GM23248 (cell line): ENCODE measurements around the gene CDH20. TPM values are rescaled to one million over a fixed set of nuclear protein-coding genes. Genes with fewer than 3 reads are reported as not detected.
"Not testable (repeated sequence)": the region's sequence is repeated elsewhere in the genome, so short reads cannot be mapped to it uniquely, and the experiment has no call there.

ENCODE experiments used
- DNase-seq: peaks from one replicate; pipeline ENCODE4 v3.0.0-alpha.2; 2015
- H2AFZ ChIP-seq: fragments of 200-600 bp; sonication (generic); 2 replicates; pipeline ENCODE4 v1.6.1; 2016; ENCODE audit warnings: antibody characterized with exemption
- H3F3A ChIP-seq: fragments of 200-600 bp; sonication (generic); 2 replicates; pipeline ENCODE4 v1.6.1; 2016; ENCODE audit warnings: mild to moderate bottlenecking, antibody characterized with exemption, mixed run types; ENCODE audit not compliant: insufficient read depth
- H3K27ac ChIP-seq: fragments of 200-600 bp; sonication (generic); 2 replicates; pipeline ENCODE4 v1.5.1; 2016; ENCODE audit warnings: mild to moderate bottlenecking
- H3K27me3 ChIP-seq: fragments of 200-600 bp; sonication (generic); replicated peaks from 2 replicates; pipeline ENCODE4 v1.6.1; 2016; ENCODE audit warnings: mild to moderate bottlenecking; ENCODE audit not compliant: insufficient read depth
- H3K36me3 ChIP-seq: fragments of 200-600 bp; sonication (generic); 2 replicates; pipeline ENCODE4 v1.6.1; 2016; ENCODE audit warnings: low read depth, mild to moderate bottlenecking
- H3K4me1 ChIP-seq: fragments of 200-600 bp; sonication (generic); 2 replicates; pipeline ENCODE4 v1.6.1; 2016; ENCODE audit warnings: mild to moderate bottlenecking; ENCODE audit not compliant: insufficient read depth
- H3K4me2 ChIP-seq: fragments of 200-600 bp; sonication (generic); one replicate; pipeline ENCODE4 v1.6.1; 2016; ENCODE audit warnings: mild to moderate bottlenecking; ENCODE audit not compliant: unreplicated experiment
- H3K4me3 ChIP-seq: fragments of 200-600 bp; sonication (generic); 2 replicates; pipeline ENCODE4 v1.5.1; 2016; ENCODE audit warnings: mild to moderate bottlenecking
- H3K79me2 ChIP-seq: fragments of 200-600 bp; sonication (generic); 2 replicates; pipeline ENCODE4 v1.6.1; 2016; ENCODE audit warnings: mild to moderate bottlenecking; ENCODE audit not compliant: insufficient read depth
- H3K9ac ChIP-seq: fragments of 200-600 bp; sonication (generic); 2 replicates; pipeline ENCODE4 v1.6.1; 2016; ENCODE audit warnings: mild to moderate bottlenecking
- H3K9me2 ChIP-seq: fragments of 200-600 bp; sonication (generic); 2 replicates; pipeline ENCODE4 v1.6.1; 2016; ENCODE audit warnings: mixed run types, mild to moderate bottlenecking, moderate library complexity; ENCODE audit not compliant: insufficient read depth
- H3K9me3 ChIP-seq: fragments of 200-600 bp; sonication (generic); one replicate; pipeline ENCODE4 v1.6.1; 2017; ENCODE audit warnings: low read depth
- H4K20me1 ChIP-seq: fragments of 200-600 bp; sonication (generic); 2 replicates; pipeline ENCODE4 v1.6.0; 2016; ENCODE audit not compliant: insufficient read depth
- EZH2 ChIP-seq: fragments of 200-600 bp; sonication (generic); IDR thresholded peaks from 2 replicates; pipeline ENCODE4 v1.6.1; 2018; ENCODE audit warnings: antibody characterized with exemption, mild to moderate bottlenecking; ENCODE audit not compliant: insufficient read depth, poor library complexity, severe bottlenecking
- EZH2phosphoT487 ChIP-seq: fragments of 200-600 bp; sonication (generic); IDR thresholded peaks from 2 replicates; pipeline ENCODE4 v1.6.1; 2018; ENCODE audit warnings: antibody characterized with exemption, moderate library complexity, mild to moderate bottlenecking, low read depth; ENCODE audit not compliant: insufficient read depth
- whole genome bisulfite sequencing, 2 experiments: methylation state at CpG; one replicate each; pipeline ENCODE4 v1.1.6; 2015 to 2017; ENCODE audit warnings: low lambda C conversion rate in 2 of 2, low coverage in 1 of 2; ENCODE audit errors: missing lambda C conversion rate in 2 of 2; 5-methylcytosine and 5-hydroxymethylcytosine counted together
- in situ Hi-C: fragments of 300-500 bp; cut with MboI; formaldehyde crosslinking; loops from 2 replicates; pipeline ENCODE4 v1.15.0; 2020
- polyA plus RNA-seq: library from polyadenylated mRNA; unstranded; fragments of >200 nt; fragmentation: Nextera tagmentation; extraction: Ambion mirVana; gene quantifications from 2 replicates; pipeline ENCODE4 v1.2.1, GENCODE V29; 2016
- total RNA-seq: library from RNA; depleted of rRNA; stranded (reverse); fragments of >200 nt; shearing (Covaris generic); gene quantifications from 2 replicates; pipeline ENCODE4 v1.2.3, GENCODE V29; 2014

Gene CDH20
- total and polyA plus RNA-seq, 2 experiments from 2014 or later: not detected

DNA sequence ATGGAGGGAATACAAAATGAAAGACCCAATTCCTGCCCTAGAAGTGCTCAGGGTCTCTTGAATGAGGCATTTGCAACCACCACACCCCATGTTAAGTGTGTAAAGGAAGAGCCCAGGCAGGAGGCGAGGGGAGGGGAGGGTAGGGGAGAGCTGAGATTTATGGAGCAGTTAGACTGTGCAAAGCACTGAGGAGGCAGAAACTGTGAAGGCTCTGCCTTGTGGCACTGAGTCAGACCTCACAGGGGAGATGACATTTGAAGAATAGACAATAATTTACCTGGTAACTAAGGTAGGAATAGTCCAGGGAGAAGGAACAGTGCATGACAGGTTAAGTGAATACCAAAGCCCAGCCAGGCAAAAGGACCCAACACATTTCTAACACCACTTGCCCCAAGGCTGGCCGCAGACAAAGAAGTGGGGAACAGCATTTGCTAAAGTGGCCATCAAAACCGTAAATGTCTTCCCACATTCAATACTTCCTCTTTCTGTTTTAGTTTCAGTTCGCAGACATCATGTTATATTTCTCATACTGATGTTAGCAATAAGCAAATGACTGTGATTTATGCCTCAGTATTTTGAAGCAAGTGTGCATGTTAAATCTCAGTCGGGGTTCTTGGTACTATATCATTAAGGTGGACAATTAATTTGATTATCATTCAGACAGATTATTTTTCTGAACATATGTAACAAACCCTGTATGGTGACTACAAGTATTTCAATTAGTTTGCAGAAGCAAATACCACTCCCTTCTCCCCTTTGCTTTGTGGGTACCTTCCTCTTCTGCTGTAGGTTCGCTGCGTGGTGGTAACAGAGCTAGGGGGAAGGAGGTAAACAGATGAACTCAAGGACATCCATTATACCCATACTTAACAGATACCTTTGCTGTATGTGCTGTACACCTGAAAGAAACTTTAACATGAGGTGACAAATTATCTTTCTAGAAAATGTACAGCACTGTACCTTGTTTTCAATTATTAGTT, 27.5 kb downstream of the CDH20 start:
- Histone ChIP-seq H3K36me3 (no peaks in the 10 kb centered on the region), H3K9me3 (no peaks in the 10 kb centered on the region), H3K27ac (no peak overlapping the region), H3F3A (no peaks in the 10 kb centered on the region), H3K9ac (no peak overlapping the region), H3K9me2 (0 out of 2 replicates have a peak, but pooled peaks cover 3% of the 10 kb centered on the region), H3K79me2 (no peaks in the 10 kb centered on the region), H3K4me2 (no peak overlapping the region), H3K4me1 (no peaks in the 10 kb centered on the region), H2AFZ (peak overlapping the region; percentile 31; the same call in 1 of the 2 replicates), H4K20me1 (no peaks in the 10 kb centered on the region), H3K27me3 (no peaks in the 10 kb centered on the region), H3K4me3 (no peak overlapping the region)
- in situ Hi-C loops: no loop called here
- TF ChIP-seq EZH2phosphoT487: no peak
- TF ChIP-seq EZH2: no peak
- WGBS, 2 experiments: 51 to 66% methylated on average over 7 of the region's 7 CpGs
- DNase-seq: no peak

DNA sequence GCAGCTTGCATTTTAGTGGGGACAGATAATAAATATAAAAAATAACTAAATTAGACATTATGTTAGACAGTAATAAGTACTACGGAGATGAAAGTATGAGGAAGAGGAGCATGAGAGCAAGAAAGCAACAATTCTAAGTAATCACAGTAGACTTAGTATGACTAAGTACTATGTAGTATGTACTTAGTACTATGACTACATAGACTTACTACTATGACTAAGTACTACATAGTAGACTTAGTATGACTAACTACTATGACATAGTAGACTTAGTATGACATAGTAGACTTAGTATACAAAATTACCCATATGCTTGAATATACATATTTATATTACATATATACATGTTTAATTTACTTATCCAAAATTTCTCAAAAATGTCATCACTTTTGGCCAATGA, 29.3 kb downstream of the CDH20 start:
- Histone ChIP-seq H3K9me3 (no peaks in the 10 kb centered on the region), H3K27me3 (no peaks in the 10 kb centered on the region), H3K9ac (no peak overlapping the region), H3K79me2 (no peaks in the 10 kb centered on the region), H3K4me1 (no peaks in the 10 kb centered on the region), H3K36me3 (no peaks in the 10 kb centered on the region), H3K4me3 (no peak overlapping the region), H3F3A (no peaks in the 10 kb centered on the region), H4K20me1 (no peaks in the 10 kb centered on the region), H3K27ac (no peak overlapping the region), H3K9me2 (0 out of 2 replicates have a peak, but pooled peaks cover 3% of the 10 kb centered on the region), H2AFZ (no peak overlapping the region), H3K4me2 (no peak overlapping the region)
- TF ChIP-seq EZH2 (no peak), EZH2phosphoT487 (no peak)
- WGBS, 2 experiments: 85 to 92% methylated on average over 1 of the region's 1 CpG
- in situ Hi-C loops: no loop called here
- peak; percentile 8 for DNase-seq

DNA sequence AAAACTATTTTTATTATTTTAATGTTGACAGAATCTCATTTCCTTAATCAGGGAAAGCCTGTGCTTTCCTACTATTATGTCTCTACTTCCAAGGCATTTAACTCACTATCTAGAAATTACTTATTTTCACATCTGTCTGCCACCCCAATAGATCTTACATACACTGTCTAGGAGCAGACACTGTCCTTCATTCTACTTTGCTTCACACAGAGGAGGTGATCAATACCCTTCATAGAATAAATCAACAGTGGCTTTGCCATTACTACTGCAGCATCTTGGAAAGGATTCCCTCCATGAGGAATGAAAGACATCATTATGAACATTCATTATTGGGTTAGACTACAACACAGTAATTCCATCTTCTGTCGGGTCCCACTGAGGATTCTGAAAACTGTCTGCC, 31.7 kb downstream of the CDH20 start:
- Histone ChIP-seq H3K9ac (no peak overlapping the region), H3F3A (no peaks in the 10 kb centered on the region), H3K9me3 (no peaks in the 10 kb centered on the region), H3K27ac (no peak overlapping the region), H3K4me3 (no peak overlapping the region), H3K9me2 (0 out of 2 replicates have a peak, but pooled peaks cover 3% of the 10 kb centered on the region), H3K4me1 (no peaks in the 10 kb centered on the region), H4K20me1 (no peaks in the 10 kb centered on the region), H3K4me2 (no peak overlapping the region), H3K36me3 (no peaks in the 10 kb centered on the region), H2AFZ (no peak overlapping the region), H3K79me2 (no peaks in the 10 kb centered on the region), H3K27me3 (no peaks in the 10 kb centered on the region)
- DNase-seq: no peak
- 4 to 9% methylated on average over 1 of the region's 1 CpG for WGBS, 2 experiments
- in situ Hi-C loops: no loop called here
- TF ChIP-seq EZH2 (no peak), EZH2phosphoT487 (no peak)

- DNase-seq: no peak
- 0 out of 2 replicates have a peak, but pooled peaks cover 3% of the 10 kb centered on the region for H3K9me2 ChIP-seq
- H4K20me1 ChIP-seq: no peaks in the 10 kb centered on the region
- no peak overlapping the region for H2AFZ ChIP-seq
- no peak overlapping the region for H3K9ac ChIP-seq
- no peak overlapping the region for H3K4me2 ChIP-seq
- TF ChIP-seq EZH2phosphoT487: no peak
- no peak for TF ChIP-seq EZH2
- in situ Hi-C loops: no loop called here
- H3F3A ChIP-seq: no peaks in the 10 kb centered on the region
- 70 to 78% methylated on average over 2 of the region's 2 CpGs for WGBS, 2 experiments
- no peak overlapping the region for H3K4me3 ChIP-seq
- H3K27ac ChIP-seq: no peak overlapping the region
- no peaks in the 10 kb centered on the region for H3K36me3 ChIP-seq
- no peaks in the 10 kb centered on the region for H3K79me2 ChIP-seq
- no peaks in the 10 kb centered on the region for H3K27me3 ChIP-seq
- no peaks in the 10 kb centered on the region for H3K4me1 ChIP-seq
- H3K9me3 ChIP-seq: no peaks in the 10 kb centered on the region
Measured at GRCh38 chr18:61368001-61368400, 34.8 kb downstream of the CDH20 start.

- H3K4me3 ChIP-seq, H3K27ac ChIP-seq, H3F3A ChIP-seq, H3K4me1 ChIP-seq, H3K36me3 ChIP-seq, H3K9ac ChIP-seq, H3K27me3 ChIP-seq, DNase-seq, H3K79me2 ChIP-seq, H2AFZ ChIP-seq, H3K4me2 ChIP-seq, H3K9me3 ChIP-seq, in situ Hi-C loops, H4K20me1 ChIP-seq, H3K9me2 ChIP-seq: not testable (repeated sequence)
- WGBS, 2 experiments: 54 to 63% methylated on average over 4 of the region's 4 CpGs
Measured at GRCh38 chr18:61369671-61370070, 36.4 kb downstream of the CDH20 start.
